ENCODE data around the gene FBXO10.

GRCh38 chr9:37509536-37509935 is 66.6 kb downstream of the FBXO10 start:
- TF ChIP-seq, protein P1, sequence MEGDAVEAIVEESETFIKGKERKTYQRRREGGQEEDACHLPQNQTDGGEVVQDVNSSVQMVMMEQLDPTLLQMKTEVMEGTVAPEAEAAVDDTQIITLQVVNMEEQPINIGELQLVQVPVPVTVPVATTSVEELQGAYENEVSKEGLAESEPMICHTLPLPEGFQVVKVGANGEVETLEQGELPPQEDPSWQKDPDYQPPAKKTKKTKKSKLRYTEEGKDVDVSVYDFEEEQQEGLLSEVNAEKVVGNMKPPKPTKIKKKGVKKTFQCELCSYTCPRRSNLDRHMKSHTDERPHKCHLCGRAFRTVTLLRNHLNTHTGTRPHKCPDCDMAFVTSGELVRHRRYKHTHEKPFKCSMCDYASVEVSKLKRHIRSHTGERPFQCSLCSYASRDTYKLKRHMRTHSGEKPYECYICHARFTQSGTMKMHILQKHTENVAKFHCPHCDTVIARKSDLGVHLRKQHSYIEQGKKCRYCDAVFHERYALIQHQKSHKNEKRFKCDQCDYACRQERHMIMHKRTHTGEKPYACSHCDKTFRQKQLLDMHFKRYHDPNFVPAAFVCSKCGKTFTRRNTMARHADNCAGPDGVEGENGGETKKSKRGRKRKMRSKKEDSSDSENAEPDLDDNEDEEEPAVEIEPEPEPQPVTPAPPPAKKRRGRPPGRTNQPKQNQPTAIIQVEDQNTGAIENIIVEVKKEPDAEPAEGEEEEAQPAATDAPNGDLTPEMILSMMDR (IDR thresholded peaks at IDR 0.05), result no peak
- TF ChIP-seq POLR2A (IDR thresholded peaks at IDR 0.05), result no peak

Measured in testis (tissue), 2 donors.